GM18507 (cell line): Measurements from ENCODE around the gene ACSM3.
"Not testable (repeated sequence)": the region's sequence is repeated elsewhere in the genome, so short reads cannot be mapped to it uniquely, and the experiment has no call there.

ENCODE experiments used
- DNase-seq: peaks from one replicate; pipeline ENCODE4 v3.0.0; 2011; ENCODE audit warnings: low read depth; ENCODE audit not compliant: insufficient read length; ENCODE audit errors: extremely low spot score
- FAIRE-seq: peaks from 2 replicates; lab custom pipeline; 2011; peaks lifted over from hg19 to GRCh38; lab: Jason Lieb, UNC

ACSM3 gene

DNA sequence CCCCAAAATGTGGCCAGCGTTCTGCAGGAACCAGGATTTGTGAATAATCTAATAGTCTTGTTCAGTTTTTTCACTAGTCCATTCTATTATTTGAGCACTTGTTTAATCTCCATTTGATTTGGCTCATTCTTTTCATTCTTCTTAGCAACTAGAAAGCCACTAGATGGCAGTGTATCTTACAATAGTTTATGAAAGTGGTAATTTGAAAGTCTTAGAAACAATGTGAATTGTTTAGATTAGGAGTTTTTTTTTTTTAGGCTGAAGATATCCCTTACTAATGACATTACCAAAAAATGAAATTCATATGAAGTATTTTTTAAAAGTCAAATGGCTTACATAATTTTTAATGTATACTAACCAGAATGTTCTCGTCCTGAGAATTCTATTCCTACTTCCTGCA, 35.8 kb downstream of the ACSM3 start:
- no peak for DNase-seq
- peak; percentile 33 for FAIRE-seq

DNA sequence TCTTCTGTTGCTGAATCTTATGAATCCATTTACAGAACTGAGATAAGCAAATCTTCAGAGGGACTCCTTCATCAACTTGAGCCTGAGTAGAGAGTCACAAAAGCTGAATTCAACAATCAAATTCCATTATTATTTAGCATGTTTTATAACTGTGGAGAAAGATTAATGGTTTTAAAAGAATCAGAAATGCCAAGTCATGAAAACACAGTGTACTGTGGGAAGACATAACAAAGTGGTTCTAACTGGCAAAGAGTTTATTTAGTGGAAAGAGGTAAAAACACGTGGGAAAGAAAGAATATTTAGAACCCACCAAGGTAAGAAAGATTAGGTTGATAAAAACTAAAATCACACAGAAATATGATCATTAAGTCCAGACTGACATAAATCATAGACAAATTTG, 37.5 kb downstream of the ACSM3 start:
- DNase-seq (no peak), FAIRE-seq (no peak)

GRCh38 chr16:20803192-20803560, 39.4 kb downstream of the ACSM3 start:
- DNase-seq: no peak
- no peak for FAIRE-seq

- DNase-seq: no peak
- FAIRE-seq: no peak
Measured at GRCh38 chr16:20803561-20804214, 39.9 kb downstream of the ACSM3 start.

GRCh38 chr16:20805684-20806167, 41.9 kb downstream of the ACSM3 start:
- not testable (repeated sequence) for DNase-seq, FAIRE-seq

DNA sequence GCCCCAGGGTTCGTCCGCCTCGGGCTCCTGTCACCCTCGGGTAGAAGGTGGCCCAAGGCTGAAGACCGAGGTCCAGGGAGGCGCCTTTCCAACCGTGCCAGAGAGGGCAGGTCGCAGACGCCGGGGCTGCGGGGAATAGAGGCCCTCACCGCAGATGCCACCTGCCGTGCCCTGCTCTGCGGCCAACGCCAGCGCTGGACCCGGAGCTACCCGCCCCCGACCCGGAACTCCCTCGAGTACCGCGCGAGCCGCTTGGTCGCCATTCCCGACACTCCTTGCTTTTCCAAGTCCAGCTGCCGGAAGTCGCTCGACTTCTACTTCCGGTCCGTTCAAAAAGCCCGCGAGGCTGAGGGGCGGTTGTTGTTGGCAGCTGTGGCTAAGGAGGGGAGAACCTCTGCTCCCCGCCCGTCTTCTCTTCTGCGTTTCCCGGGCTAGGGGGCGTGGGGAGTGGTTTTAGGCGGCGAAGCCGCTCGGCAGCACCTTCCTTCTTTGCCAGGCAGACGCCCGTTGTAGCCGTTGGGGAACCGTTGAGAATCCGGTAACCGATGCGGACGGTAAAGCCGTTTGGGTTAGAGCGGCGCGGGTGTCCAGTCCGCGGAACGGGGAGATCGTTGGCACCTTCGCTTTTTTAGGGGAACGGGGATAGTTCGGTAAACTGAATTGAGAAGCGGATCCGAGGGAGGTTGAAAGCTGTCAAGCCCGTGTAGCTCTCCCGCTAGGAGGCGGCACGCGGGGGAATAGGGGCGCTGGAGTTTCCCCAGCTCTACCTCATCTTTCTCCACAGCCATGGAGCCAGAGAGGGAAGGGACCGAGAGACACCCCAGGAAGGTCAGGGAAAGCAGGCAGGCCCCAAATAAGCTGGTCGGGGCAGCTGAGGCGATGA, 42.6 kb downstream of the ACSM3 start, which contains the start of the genes ERI2 and REXO5:
ERI2 (minus strand) TSS at position 305 of the 883 bp plus-strand sequence; CDS start at position 263, 42 bp downstream.
REXO5 (plus strand) TSS at position 360 of the 883 bp plus-strand sequence; CDS start at position 787, 427 bp downstream.
- FAIRE-seq (peak; percentile 88), DNase-seq (peak; percentile 87)

- FAIRE-seq (no peak), DNase-seq (no peak)
Measured at GRCh38 chr16:20807862-20808261, 44.0 kb downstream of the ACSM3 start.

DNA sequence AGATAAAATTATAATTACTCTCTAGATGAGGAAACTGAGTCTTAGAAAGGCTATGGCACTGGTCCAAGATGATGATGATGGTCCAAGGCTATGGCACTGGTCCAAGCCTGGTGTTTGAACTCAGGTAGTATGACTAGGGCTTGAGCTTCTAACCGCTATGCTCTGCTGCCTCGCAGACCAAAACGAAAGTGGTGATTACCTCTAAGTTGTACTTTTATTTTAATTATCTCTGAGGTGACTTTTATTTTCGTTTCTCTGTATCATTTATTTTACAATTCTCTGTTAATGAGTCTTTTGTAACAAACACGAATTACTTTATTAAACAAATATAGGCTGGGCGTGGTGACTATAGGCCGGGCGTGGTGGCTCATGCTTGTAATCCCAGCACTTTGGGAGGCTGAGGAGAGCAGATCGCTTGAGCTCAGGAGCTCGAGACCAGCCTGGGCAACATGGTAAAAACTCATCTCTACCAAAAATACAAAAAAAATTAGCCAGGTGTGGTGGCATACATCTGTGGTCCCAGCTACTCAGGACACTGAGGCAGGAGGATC, 48.1 kb downstream of the ACSM3 start:
- DNase-seq (no peak), FAIRE-seq (peak; percentile 36)

- DNase-seq: no peak
- FAIRE-seq: no peak
Measured at GRCh38 chr16:20812510-20812909, 48.7 kb downstream of the ACSM3 start.

DNA sequence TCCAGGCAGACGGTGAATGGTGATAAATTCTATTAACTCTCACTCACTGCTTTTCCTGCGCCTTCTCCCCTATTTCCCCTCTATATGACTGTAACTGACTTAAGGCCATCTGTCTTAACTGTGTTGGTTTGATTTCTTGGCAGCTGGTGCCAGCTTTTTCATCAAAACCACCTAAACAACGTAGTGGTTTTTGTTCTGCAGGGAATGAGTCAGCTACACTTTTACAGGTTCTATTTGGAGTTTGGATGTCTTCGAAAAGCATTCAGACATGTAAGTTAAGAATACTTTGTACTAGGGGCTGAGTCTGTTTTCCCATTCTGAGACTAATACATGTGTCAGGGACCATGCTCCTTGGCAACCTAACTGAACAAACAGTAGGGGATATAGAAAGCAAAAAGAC, 51.0 kb downstream of the ACSM3 start:
- FAIRE-seq (no peak), DNase-seq (no peak)

DNA sequence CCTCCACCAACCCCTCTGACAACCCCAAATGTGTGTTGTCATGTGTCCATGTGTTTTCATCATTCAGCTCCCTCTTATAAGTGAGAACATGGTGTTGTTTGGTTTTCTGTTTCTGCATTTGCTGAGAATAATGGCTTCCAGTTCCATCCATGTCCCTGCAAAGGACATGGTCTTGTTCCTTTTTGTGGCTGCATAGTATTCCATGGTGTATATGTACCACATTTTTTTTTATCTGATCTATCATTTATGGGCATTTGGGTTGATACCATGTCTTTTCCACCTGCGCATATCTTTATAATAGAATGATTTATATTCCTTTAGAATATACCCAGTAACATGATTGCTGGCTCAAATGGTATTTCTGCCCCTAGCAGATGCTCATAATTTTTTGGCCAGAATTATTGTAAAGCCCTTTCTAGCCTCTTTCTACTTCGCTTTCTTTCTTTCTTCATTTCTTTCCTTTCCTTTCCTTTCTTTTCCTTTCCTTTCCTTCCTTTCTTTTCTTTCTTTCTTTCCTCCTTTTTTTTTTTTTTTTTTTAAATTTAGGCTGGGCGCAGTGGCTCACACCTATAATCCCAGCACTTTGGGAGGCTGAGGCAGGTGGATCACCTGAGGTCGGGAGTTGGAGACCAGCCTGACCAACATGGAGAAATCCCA, 55.2 kb downstream of the ACSM3 start:
- FAIRE-seq (no peak), DNase-seq (no peak)

DNA sequence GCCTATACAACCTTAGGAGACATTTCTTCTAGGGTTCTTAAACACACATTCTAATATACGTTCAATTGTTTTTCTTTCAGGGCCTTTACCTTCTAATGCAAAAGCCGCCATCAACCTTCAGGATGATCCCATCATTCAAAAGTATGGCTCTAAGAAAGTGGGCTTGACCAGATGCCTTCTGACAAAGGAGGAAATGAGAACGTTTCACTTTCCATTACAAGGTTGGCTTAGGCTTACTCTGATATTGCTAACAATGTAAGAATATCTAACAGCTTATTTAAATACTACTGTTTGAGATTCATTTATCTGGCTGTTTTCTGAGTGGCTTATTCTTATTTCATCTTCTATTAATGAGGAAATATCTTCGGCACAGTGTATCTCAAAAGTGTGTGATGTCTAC, 57.9 kb downstream of the ACSM3 start:
- FAIRE-seq (no peak), DNase-seq (no peak)

- FAIRE-seq: no peak
- DNase-seq: no peak
Measured at GRCh38 chr16:20822521-20823325, 58.9 kb downstream of the ACSM3 start.

DNA sequence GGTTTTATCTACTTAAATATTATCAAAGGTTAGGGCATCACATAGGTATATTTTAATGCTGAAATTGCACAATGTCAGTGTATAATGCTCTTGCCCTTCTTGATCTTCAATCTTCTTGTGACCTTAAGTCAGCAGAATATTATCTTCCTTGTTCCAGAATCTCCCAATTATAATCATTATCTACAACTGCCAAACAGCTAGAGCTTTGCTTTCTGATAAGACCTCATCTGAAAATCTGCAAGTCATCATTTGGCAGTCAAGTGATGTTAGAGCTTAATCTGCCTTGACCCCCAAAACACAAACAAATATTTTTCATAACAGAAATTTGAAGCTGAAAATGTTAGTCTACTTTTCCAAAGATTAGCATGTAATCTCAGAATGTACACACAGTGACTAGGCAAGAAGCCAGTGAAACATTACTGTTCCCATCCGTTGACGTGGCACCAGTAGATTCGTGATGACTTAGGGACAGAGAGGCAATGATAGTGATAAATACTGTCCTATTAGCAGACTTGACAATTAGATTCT, 62.3 kb downstream of the ACSM3 start:
- DNase-seq (no peak), FAIRE-seq (no peak)

DNA sequence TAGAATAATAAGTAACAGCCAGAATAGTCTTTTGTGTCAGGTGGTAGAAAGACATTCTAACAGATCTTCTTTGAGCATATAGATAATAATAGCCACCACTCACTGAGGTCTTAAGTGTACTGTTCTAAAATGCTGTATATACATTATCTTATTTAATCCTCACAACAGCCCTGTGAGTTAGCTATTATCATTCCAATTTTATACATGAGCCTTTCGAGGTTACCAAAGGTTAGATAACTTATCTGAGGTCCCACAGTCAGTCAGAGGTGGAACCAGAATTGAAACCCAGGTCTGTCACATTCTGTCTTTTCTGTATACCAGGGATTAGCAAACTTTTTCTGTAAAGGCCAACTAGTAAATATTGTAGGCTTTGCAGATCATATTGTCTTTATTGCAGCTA, 65.7 kb downstream of the ACSM3 start:
- DNase-seq (no peak), FAIRE-seq (no peak)

DNA sequence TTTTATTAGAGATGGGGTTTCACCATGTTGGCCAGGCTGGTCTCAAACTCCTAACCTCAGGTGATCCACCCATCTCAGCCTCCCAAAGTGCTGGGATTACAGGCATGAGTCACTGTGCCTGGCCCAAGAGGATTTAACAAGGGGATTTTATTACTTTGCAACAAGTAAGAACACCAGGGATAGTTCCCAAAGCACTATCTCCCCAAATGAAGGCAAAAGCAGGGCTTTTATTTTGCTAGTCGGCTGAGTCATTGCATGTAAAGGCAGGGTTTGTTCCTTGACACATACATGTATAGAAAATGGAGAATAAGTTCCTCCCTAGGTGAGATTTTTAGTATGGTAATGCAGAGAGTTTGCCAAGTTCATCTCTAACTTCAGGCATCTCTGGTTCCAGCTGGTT, 66.6 kb downstream of the ACSM3 start:
- DNase-seq (no peak), FAIRE-seq (no peak)

GRCh38 chr16:20833086-20833485, 69.3 kb downstream of the ACSM3 start:
- DNase-seq: no peak
- no peak for FAIRE-seq

- DNase-seq (no peak), FAIRE-seq (no peak)
Measured at GRCh38 chr16:20838240-20838639, 74.4 kb downstream of the ACSM3 start.

- DNase-seq: no peak
- no peak for FAIRE-seq
Measured at GRCh38 chr16:20839504-20839903, 75.7 kb downstream of the ACSM3 start.
